Measurements from ENCODE around the gene PDE5A.
"Not testable (repeated sequence)": the region's sequence is repeated elsewhere in the genome, so short reads cannot be mapped to it uniquely, and the experiment has no call there.

Gene PDE5A

DNA sequence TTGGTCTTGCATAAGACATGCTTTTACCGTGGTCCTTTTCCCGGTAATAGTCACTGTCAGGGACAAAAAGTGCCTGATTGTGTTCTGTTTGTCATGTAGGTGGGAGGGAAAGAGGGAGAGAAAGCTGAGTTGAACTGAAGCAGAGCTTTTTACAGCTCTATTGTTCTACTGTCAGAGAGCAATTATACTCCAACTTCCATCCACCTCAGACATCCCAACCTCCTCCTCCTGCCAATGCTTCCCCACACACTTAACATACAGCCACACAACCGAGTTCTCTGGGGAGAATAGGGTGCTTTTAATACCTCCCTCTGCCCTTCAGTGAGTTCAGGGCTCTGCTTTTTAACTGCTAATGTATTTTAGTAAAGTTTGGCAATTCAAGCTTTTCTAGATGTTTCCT, 159.6 kb downstream of the PDE5A start:
- H3K36me3 ChIP-seq (ENCODE audit: insufficient read depth, low read length), result peaks cover 39% of the 10 kb centered on the region
- not testable (repeated sequence) for H3K27me3 ChIP-seq (ENCODE audit: insufficient read depth, low read length, poor library complexity); ATAC-seq (ENCODE audit: insufficient read depth, low read depth); DNase-seq; H3K9ac ChIP-seq (ENCODE audit: low read depth, low read length); H3K4me2 ChIP-seq (ENCODE audit: insufficient read depth, low read length); H3K9me3 ChIP-seq (ENCODE audit: insufficient read depth, low read length, severe bottlenecking); H3K4me1 ChIP-seq (ENCODE audit: insufficient read depth, low read length); H3K27ac ChIP-seq (ENCODE audit: low read length); H3K4me3 ChIP-seq (ENCODE audit: low read depth in 1 of 2, low read length in 2 of 2); H4K20me1 ChIP-seq (ENCODE audit: insufficient read depth, low read length); H3K79me2 ChIP-seq (ENCODE audit: insufficient read depth, low read length); H2AFZ ChIP-seq (ENCODE audit: low read depth, low read length)

- not testable (repeated sequence) for H3K27ac ChIP-seq (ENCODE audit: low read length); H3K4me1 ChIP-seq (ENCODE audit: insufficient read depth, low read length); H3K4me2 ChIP-seq (ENCODE audit: insufficient read depth, low read length); ATAC-seq (ENCODE audit: insufficient read depth, low read depth); H3K27me3 ChIP-seq (ENCODE audit: insufficient read depth, low read length, poor library complexity); H3K79me2 ChIP-seq (ENCODE audit: insufficient read depth, low read length); H3K9me3 ChIP-seq (ENCODE audit: insufficient read depth, low read length, severe bottlenecking); H2AFZ ChIP-seq (ENCODE audit: low read depth, low read length); H4K20me1 ChIP-seq (ENCODE audit: insufficient read depth, low read length); H3K9ac ChIP-seq (ENCODE audit: low read depth, low read length); H3K4me3 ChIP-seq (ENCODE audit: low read depth in 1 of 2, low read length in 2 of 2)
- TF ChIP-seq, protein P1, sequence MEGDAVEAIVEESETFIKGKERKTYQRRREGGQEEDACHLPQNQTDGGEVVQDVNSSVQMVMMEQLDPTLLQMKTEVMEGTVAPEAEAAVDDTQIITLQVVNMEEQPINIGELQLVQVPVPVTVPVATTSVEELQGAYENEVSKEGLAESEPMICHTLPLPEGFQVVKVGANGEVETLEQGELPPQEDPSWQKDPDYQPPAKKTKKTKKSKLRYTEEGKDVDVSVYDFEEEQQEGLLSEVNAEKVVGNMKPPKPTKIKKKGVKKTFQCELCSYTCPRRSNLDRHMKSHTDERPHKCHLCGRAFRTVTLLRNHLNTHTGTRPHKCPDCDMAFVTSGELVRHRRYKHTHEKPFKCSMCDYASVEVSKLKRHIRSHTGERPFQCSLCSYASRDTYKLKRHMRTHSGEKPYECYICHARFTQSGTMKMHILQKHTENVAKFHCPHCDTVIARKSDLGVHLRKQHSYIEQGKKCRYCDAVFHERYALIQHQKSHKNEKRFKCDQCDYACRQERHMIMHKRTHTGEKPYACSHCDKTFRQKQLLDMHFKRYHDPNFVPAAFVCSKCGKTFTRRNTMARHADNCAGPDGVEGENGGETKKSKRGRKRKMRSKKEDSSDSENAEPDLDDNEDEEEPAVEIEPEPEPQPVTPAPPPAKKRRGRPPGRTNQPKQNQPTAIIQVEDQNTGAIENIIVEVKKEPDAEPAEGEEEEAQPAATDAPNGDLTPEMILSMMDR (IDR thresholded peaks at IDR 0.05; ENCODE audit: borderline replicate concordance, extremely low read depth, low read length, poor library complexity, severe bottlenecking), result peak; percentile 31
- peak; percentile 15 for DNase-seq
- peaks cover 20% of the 10 kb centered on the region; the same call in 1 of the 2 replicates for H3K36me3 ChIP-seq (ENCODE audit: insufficient read depth, low read length)
Observed at GRCh38 chr4:119462733-119463132, 165.9 kb downstream of the PDE5A start.

GRCh38 chr4:119455734-119456133, 172.9 kb downstream of the PDE5A start:
- H3K9ac ChIP-seq (ENCODE audit: low read depth, low read length); DNase-seq: not testable (repeated sequence)

GRCh38 chr4:119454491-119455270, 173.9 kb downstream of the PDE5A start:
- not testable (repeated sequence) for H3K36me3 ChIP-seq (ENCODE audit: insufficient read depth, low read length); H4K20me1 ChIP-seq (ENCODE audit: insufficient read depth, low read length); H3K9me3 ChIP-seq (ENCODE audit: insufficient read depth, low read length, severe bottlenecking); H3K27me3 ChIP-seq (ENCODE audit: insufficient read depth, low read length, poor library complexity)
- H3K79me2 ChIP-seq (ENCODE audit: insufficient read depth, low read length), result peaks cover 22% of the 10 kb centered on the region
- ATAC-seq (ENCODE audit: insufficient read depth, low read depth) (peak; percentile 99), DNase-seq (peak; percentile 93)
- H3K9ac ChIP-seq (ENCODE audit: low read depth, low read length), result peak overlapping the region; percentile 76
- peak overlapping the region; percentile 80 for H2AFZ ChIP-seq (ENCODE audit: low read depth, low read length)
- H3K4me2 ChIP-seq (ENCODE audit: insufficient read depth, low read length), result peak overlapping the region; percentile 63
- TF ChIP-seq, protein P1 (IDR thresholded peaks at IDR 0.05; ENCODE audit: borderline replicate concordance, extremely low read depth, low read length, poor library complexity, severe bottlenecking), result peak; percentile 32
- peak overlapping the region; percentile 66 to 75; a peak in 3 of 4 replicates for H3K4me3 ChIP-seq (ENCODE audit: low read depth in 1 of 2, low read length in 2 of 2)
- H3K4me1 ChIP-seq (ENCODE audit: insufficient read depth, low read length), result peaks cover 11% of the 10 kb centered on the region
- H3K27ac ChIP-seq (ENCODE audit: low read length), result peak overlapping the region; percentile 80

More at GRCh38 chr4:119455734-119456133, 172.9 kb downstream of the PDE5A start:
- Histone ChIP-seq H3K4me1 (ENCODE audit: insufficient read depth, low read length) (peaks cover 11% of the 10 kb centered on the region), H3K4me2 (ENCODE audit: insufficient read depth, low read length) (peak overlapping the region; percentile 65), H3K79me2 (ENCODE audit: insufficient read depth, low read length) (peaks cover 22% of the 10 kb centered on the region), H3K4me3 (ENCODE audit: low read depth in 1 of 2, low read length in 2 of 2) (peak overlapping the region in 1 of 2 experiments; percentile 54; a peak in 2 of 4 replicates)
- not testable (repeated sequence) for H4K20me1 ChIP-seq (ENCODE audit: insufficient read depth, low read length); ATAC-seq (ENCODE audit: insufficient read depth, low read depth); H3K27me3 ChIP-seq (ENCODE audit: insufficient read depth, low read length, poor library complexity); H3K9me3 ChIP-seq (ENCODE audit: insufficient read depth, low read length, severe bottlenecking); H3K27ac ChIP-seq (ENCODE audit: low read length); H3K36me3 ChIP-seq (ENCODE audit: insufficient read depth, low read length); H2AFZ ChIP-seq (ENCODE audit: low read depth, low read length)

GRCh38 chr4:119454151-119454490, 174.5 kb downstream of the PDE5A start:
- Histone ChIP-seq H3K4me1 (ENCODE audit: insufficient read depth, low read length) (peaks cover 11% of the 10 kb centered on the region), H3K9ac (ENCODE audit: low read depth, low read length) (peak overlapping the region; percentile 76), H3K79me2 (ENCODE audit: insufficient read depth, low read length) (peaks cover 22% of the 10 kb centered on the region), H3K4me2 (ENCODE audit: insufficient read depth, low read length) (peak overlapping the region; percentile 63; the same call in 1 of the 2 replicates), H3K4me3 (ENCODE audit: low read depth in 1 of 2, low read length in 2 of 2) (peak overlapping the region; percentile 66 to 75; a peak in 3 of 4 replicates), H2AFZ (ENCODE audit: low read depth, low read length) (peak overlapping the region; percentile 80), H3K27ac (ENCODE audit: low read length) (peak overlapping the region; percentile 80)
- not testable (repeated sequence) for H3K36me3 ChIP-seq (ENCODE audit: insufficient read depth, low read length); H3K9me3 ChIP-seq (ENCODE audit: insufficient read depth, low read length, severe bottlenecking); H3K27me3 ChIP-seq (ENCODE audit: insufficient read depth, low read length, poor library complexity); DNase-seq; H4K20me1 ChIP-seq (ENCODE audit: insufficient read depth, low read length)
- ATAC-seq (ENCODE audit: insufficient read depth, low read depth), result peak; percentile 37

DNA sequence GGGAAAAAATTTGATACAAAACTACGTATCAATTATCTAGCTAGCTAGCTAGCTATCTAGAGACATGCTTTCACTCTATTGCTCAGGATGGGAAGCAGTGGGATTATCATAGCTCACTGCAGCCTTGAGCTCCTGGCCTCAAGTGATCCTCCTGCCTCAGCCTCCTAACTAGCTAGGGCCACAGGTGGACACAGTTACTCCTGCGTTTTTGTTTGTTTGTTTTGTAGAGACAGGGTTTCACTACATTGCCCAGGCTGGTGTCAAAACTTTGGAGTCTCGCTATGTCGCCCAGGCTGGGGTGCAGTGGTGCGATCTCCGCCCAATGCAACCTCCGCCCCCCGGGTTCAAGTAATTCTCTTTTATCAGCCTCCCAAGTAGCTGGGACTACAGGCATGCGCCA, 175.3 kb downstream of the PDE5A start:
- not testable (repeated sequence) for H3K36me3 ChIP-seq (ENCODE audit: insufficient read depth, low read length); H3K27ac ChIP-seq (ENCODE audit: low read length); ATAC-seq (ENCODE audit: insufficient read depth, low read depth); DNase-seq; H4K20me1 ChIP-seq (ENCODE audit: insufficient read depth, low read length); H3K9me3 ChIP-seq (ENCODE audit: insufficient read depth, low read length, severe bottlenecking); H2AFZ ChIP-seq (ENCODE audit: low read depth, low read length); H3K27me3 ChIP-seq (ENCODE audit: insufficient read depth, low read length, poor library complexity); H3K9ac ChIP-seq (ENCODE audit: low read depth, low read length); H3K4me3 ChIP-seq (ENCODE audit: low read depth in 1 of 2, low read length in 2 of 2)
- peaks cover 11% of the 10 kb centered on the region for H3K4me1 ChIP-seq (ENCODE audit: insufficient read depth, low read length)
- peak overlapping the region; percentile 63 for H3K4me2 ChIP-seq (ENCODE audit: insufficient read depth, low read length)
- peaks cover 22% of the 10 kb centered on the region for H3K79me2 ChIP-seq (ENCODE audit: insufficient read depth, low read length)

- H4K20me1 ChIP-seq (ENCODE audit: insufficient read depth, low read length); H3K9me3 ChIP-seq (ENCODE audit: insufficient read depth, low read length, severe bottlenecking); H3K4me2 ChIP-seq (ENCODE audit: insufficient read depth, low read length); H3K27me3 ChIP-seq (ENCODE audit: insufficient read depth, low read length, poor library complexity); H3K4me1 ChIP-seq (ENCODE audit: insufficient read depth, low read length); H3K79me2 ChIP-seq (ENCODE audit: insufficient read depth, low read length); H3K4me3 ChIP-seq (ENCODE audit: low read depth in 1 of 2, low read length in 2 of 2); H2AFZ ChIP-seq (ENCODE audit: low read depth, low read length); DNase-seq; H3K36me3 ChIP-seq (ENCODE audit: insufficient read depth, low read length); H3K9ac ChIP-seq (ENCODE audit: low read depth, low read length); ATAC-seq (ENCODE audit: insufficient read depth, low read depth); H3K27ac ChIP-seq (ENCODE audit: low read length): not testable (repeated sequence)
Observed at GRCh38 chr4:119449851-119450250, 178.8 kb downstream of the PDE5A start.

All from DND-41 (cell line).